Activated naive CD8-positive, alpha-beta T cell treated with anti-CD3 and anti-CD28 coated beads for 36 hours (primary cell): Measurements from ENCODE around the gene RFNG. TPM values are rescaled to one million over a fixed set of nuclear protein-coding genes. Genes with fewer than 3 reads are reported as not detected.

ENCODE experiments used
- DNase-seq: peaks from one replicate; pipeline ENCODE4 v3.0.0; 2021
- H3K27ac Mint-ChIP-seq: one replicate; pipeline ENCODE4 v1.8.0; 2022; ENCODE audit warnings: mild to moderate bottlenecking, moderate library complexity, mixed read lengths
- H3K27me3 Mint-ChIP-seq: one replicate; pipeline ENCODE4 v1.8.0; 2022; ENCODE audit warnings: mild to moderate bottlenecking, mixed read lengths
- H3K36me3 Mint-ChIP-seq: one replicate; pipeline ENCODE4 v1.8.0; 2021; ENCODE audit warnings: mild to moderate bottlenecking, mixed read lengths
- H3K4me1 Mint-ChIP-seq: one replicate; pipeline ENCODE4 v1.8.0; 2021; ENCODE audit warnings: mixed read lengths
- H3K4me3 Mint-ChIP-seq: one replicate; pipeline ENCODE4 v1.8.0; 2022; ENCODE audit warnings: mild to moderate bottlenecking, moderate library complexity, mixed read lengths
- H3K9me3 Mint-ChIP-seq: one replicate; pipeline ENCODE4 v1.8.0; 2022; ENCODE audit warnings: mixed read lengths
- total RNA-seq, 2 experiments: library from RNA; stranded (reverse); gene quantifications; one replicate each; pipeline ENCODE4 v1.2.3, GENCODE V29; 2021

The RFNG gene
- total RNA-seq, 2 experiments from 2014 or later: 13.9 to 14.5 TPM

DNA sequence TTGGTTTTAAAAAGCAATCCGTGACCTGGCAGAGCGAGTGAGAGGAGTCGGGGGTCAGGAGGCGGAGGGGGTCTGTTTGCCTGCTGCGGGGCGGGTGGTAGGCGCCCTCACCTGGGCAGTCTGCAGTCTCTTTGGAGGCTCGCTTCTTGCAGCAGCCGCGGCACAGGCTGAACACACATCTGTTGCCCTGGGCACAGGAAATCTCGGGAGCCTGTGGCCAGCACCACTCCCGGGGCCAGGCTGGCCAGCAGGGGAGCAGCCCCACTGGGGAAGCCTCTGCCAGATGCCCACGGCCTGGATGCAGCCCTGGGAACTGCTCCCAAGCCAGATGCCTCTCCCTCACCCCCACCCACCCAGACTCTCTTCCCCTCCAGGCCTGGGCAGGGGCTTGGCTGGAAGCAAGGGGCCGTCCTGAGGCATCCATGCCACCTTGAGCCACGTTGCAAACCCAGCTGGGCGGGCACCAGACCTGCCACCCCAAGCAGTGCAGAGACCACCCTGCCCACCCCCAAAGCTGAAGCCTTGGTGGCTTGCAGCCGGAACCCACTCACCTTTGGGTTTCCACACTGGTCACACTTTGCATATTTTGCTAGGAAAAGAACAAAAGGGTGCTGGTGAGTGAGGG, 6.7 kb upstream of the RFNG start:
- peak overlapping the region; percentile 46 for H3K27ac Mint-ChIP-seq

GRCh38 chr17:82056729-82057621, 5.4 kb upstream of the RFNG start:
- peaks cover 3% of the 10 kb centered on the region for H3K36me3 Mint-ChIP-seq
- DNase-seq: no peak
- H3K27ac Mint-ChIP-seq: no peak overlapping the region
- H3K9me3 Mint-ChIP-seq: no peaks in the 10 kb centered on the region
- H3K4me1 Mint-ChIP-seq: peaks cover 11% of the 10 kb centered on the region
- no peaks in the 10 kb centered on the region for H3K27me3 Mint-ChIP-seq
- H3K4me3 Mint-ChIP-seq: no peak overlapping the region

More for the DNA sequence above, 6.7 kb upstream of the RFNG start:
- Mint-ChIP-seq H3K4me3 (no peak overlapping the region), H3K27me3 (no peaks in the 10 kb centered on the region), H3K9me3 (no peaks in the 10 kb centered on the region), H3K36me3 (peaks cover 3% of the 10 kb centered on the region), H3K4me1 (peaks cover 4% of the 10 kb centered on the region)
- DNase-seq: no peak

DNA sequence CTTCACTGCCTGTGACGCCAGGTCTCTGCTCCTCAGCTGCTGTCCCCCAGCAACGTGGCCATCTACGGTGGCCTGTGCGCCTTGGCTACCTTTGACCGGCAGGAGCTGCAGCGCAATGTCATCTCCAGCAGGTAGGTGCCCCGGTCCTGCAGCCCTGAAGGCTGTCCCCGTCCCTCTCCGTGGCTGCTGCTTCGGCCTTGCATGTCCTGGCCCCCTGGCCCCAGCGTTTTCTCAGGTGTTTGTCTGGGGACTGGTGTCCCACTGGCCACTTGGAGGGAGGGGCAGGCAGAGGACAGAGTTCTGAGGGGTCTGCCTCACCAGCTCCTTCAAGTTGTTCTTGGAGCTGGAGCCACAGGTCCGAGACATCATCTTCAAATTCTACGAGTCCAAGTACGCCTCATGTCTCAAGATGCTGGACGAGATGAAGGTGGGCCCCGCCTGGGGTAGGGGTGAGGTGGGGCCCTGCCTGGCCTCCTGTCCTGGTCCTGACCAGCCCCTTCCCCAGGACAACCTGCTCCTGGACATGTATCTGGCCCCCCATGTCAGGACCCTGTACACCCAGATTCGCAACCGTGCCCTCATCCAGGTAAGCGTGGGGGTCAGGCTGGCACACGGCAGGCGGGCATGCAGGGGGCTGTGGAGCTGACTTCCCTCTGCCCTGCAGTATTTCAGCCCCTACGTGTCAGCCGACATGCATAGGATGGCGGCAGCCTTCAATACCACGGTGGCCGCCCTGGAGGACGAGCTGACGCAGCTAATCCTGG, 4.5 kb upstream of the RFNG start:
- H3K36me3 Mint-ChIP-seq: peaks cover 3% of the 10 kb centered on the region
- no peak overlapping the region for H3K4me3 Mint-ChIP-seq
- no peak for DNase-seq

DNA sequence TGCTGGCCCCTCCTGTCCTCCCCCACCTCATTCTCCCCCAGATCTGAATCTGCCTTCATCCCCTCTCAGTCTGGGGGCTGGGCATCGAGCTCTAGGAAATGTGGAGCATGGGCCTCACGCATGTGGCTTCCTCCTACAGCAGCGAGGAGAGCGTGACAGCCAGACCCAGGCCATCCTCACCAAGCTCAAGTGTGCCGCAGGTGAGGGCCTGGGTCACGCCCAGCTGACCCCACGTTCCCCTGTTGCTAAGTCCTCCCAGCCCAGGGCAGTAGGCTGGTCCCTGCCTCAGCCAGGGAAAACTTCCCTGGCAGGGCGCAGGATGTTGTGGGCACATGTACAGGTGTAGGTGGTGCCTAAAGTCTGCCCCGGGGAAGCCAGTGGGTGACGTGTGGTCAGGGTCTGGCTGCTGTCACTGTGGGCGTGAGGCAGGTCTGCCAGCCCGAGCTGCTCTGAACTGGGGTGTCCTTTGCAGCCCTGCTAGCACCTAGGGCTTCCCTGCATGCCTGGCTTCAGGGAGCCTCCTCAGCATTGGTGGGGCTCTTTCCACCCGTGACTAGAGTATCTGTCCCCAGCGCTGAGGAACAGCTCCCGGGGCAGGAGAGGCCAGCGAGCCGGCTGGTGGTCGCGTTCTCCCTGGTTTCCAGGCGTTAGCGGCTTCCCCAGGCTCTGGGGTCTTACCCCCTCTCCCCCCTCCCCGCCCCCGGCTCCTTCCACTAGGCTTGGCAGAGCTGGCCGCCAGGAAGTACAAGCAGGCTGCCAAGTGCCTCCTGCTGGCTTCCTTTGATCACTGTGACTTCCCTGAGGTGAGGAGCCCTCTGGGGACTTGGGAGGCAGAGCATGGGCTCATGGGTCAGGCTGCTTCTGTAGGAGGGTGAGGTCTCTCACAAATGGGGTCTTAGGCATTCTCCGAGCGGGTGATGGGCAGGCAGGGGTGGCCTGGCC, 3.7 kb upstream of the RFNG start:
- H3K27me3 Mint-ChIP-seq: no peaks in the 10 kb centered on the region
- H3K9me3 Mint-ChIP-seq: no peaks in the 10 kb centered on the region
- peaks cover 14% of the 10 kb centered on the region for H3K4me1 Mint-ChIP-seq
- no peak overlapping the region for H3K27ac Mint-ChIP-seq
- DNase-seq: no peak
- H3K4me3 Mint-ChIP-seq: no peak overlapping the region
- H3K36me3 Mint-ChIP-seq: peaks cover 3% of the 10 kb centered on the region

More for the DNA sequence above, 4.5 kb upstream of the RFNG start:
- Mint-ChIP-seq H3K9me3 (no peaks in the 10 kb centered on the region), H3K27ac (no peak overlapping the region), H3K27me3 (no peaks in the 10 kb centered on the region), H3K4me1 (peaks cover 11% of the 10 kb centered on the region)

DNA sequence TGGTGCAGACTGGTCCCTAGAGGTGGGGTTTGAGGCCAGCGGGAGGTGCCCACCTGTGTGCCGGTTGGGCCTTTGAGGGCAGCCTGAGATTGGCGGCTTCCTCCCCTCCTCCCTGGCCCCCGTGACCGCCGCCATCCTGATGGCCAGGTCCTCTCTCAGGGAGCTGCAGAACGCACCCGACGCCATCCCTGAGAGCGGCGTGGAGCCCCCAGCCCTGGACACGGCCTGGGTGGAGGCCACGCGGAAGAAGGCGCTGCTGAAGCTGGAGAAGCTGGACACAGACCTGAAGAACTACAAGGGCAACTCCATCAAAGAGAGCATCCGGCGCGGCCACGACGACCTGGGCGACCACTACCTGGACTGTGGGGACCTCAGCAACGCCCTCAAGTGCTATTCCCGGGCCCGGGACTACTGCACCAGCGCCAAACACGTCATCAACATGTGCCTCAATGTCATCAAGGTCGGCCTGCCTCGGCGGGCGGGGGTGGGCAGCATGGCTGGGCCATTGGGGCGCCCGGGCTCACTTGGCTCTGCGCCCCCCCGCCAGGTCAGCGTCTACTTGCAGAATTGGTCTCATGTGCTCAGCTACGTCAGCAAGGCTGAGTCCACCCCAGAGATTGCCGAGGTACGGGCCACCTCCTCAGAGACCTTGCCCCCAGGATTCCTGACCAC, 2.9 kb upstream of the RFNG start:
- peaks cover 14% of the 10 kb centered on the region for H3K4me1 Mint-ChIP-seq
- no peaks in the 10 kb centered on the region for H3K9me3 Mint-ChIP-seq
- no peak overlapping the region for H3K27ac Mint-ChIP-seq
- H3K4me3 Mint-ChIP-seq: no peak overlapping the region
- no peak for DNase-seq
- no peaks in the 10 kb centered on the region for H3K36me3 Mint-ChIP-seq
- H3K27me3 Mint-ChIP-seq: no peaks in the 10 kb centered on the region

DNA sequence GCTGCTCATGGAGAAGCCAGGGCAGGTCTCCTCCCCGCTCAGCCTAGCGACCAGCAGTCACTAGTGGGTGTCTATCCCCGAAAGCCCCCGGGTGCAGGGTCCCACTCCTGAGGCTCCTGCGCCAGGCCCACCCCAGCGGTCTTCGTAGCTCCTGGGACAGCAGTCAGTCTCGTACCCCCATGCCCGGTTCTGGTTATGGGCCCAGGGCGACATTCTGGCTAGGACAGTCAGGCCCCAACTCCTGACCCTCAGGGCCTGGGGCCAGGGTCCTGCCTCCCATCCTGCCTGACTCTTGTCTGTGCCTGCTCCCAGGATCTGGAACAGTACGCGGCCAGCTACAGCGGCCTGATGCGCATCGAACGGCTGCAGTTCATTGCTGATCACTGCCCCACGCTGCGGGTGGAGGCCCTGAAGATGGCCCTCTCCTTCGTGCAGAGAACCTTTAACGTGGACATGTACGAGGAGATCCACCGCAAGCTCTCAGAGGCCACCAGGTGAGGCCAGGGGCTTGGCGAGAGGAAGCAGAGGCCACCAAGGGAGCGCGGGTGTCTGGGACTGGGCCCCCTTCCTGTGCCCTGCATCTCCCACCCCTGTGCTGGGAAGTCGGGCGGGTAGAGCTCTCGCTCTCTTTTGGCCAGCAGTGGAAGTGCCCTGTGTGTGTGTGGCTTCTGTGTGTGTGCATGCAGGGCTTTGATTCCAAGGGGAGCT, 2.1 kb upstream of the RFNG start:
- Mint-ChIP-seq H3K9me3 (no peaks in the 10 kb centered on the region), H3K27me3 (no peaks in the 10 kb centered on the region), H3K4me1 (peaks cover 14% of the 10 kb centered on the region), H3K27ac (peak overlapping the region; percentile 63), H3K4me3 (peak overlapping the region; percentile 91), H3K36me3 (no peaks in the 10 kb centered on the region)
- no peak for DNase-seq

DNA sequence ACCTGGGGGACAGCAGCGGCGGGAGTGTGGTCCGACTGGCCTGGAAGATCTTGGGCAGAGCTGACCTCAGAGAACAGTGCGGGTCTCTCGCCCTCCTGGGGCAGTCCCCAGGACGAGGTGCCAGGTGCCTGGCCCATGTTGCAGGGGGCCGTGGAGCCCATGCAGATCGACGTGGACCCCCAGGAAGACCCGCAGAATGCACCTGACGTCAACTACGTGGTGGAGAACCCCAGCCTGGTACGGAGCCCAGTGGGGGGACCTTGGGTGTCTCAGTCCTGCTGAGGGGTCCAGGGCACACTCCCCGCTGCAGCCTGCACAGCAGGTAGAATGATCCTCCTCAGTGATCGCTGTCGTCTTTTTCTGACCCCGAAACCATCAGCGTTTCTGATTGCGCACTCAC, 1.5 kb upstream of the RFNG start:
- H3K36me3 Mint-ChIP-seq: no peaks in the 10 kb centered on the region
- H3K27ac Mint-ChIP-seq: no peak overlapping the region
- no peak for DNase-seq
- no peaks in the 10 kb centered on the region for H3K27me3 Mint-ChIP-seq
- peak overlapping the region; percentile 91 for H3K4me3 Mint-ChIP-seq
- peaks cover 14% of the 10 kb centered on the region for H3K4me1 Mint-ChIP-seq
- no peaks in the 10 kb centered on the region for H3K9me3 Mint-ChIP-seq

- H3K9me3 Mint-ChIP-seq: no peaks in the 10 kb centered on the region
- H3K27me3 Mint-ChIP-seq: no peaks in the 10 kb centered on the region
- H3K4me3 Mint-ChIP-seq: peak overlapping the region; percentile 91
- no peaks in the 10 kb centered on the region for H3K36me3 Mint-ChIP-seq
- peak overlapping the region; percentile 56 for H3K27ac Mint-ChIP-seq
- peaks cover 15% of the 10 kb centered on the region for H3K4me1 Mint-ChIP-seq
- DNase-seq: no peak
Measured at GRCh38 chr17:82052638-82053059, 1.0 kb upstream of the RFNG start.

- peak overlapping the region; percentile 47 for H3K27ac Mint-ChIP-seq
- H3K4me1 Mint-ChIP-seq: peaks cover 16% of the 10 kb centered on the region
- no peaks in the 10 kb centered on the region for H3K9me3 Mint-ChIP-seq
- H3K27me3 Mint-ChIP-seq: no peaks in the 10 kb centered on the region
- no peak for DNase-seq
- peak overlapping the region; percentile 82 for H3K4me3 Mint-ChIP-seq
- H3K36me3 Mint-ChIP-seq: no peaks in the 10 kb centered on the region
Measured at GRCh38 chr17:82050761-82051641, 610 bp downstream of the RFNG start.

- H3K4me1 Mint-ChIP-seq: peaks cover 16% of the 10 kb centered on the region
- peak overlapping the region; percentile 47 for H3K27ac Mint-ChIP-seq
- peak overlapping the region; percentile 82 for H3K4me3 Mint-ChIP-seq
- no peak for DNase-seq
- H3K27me3 Mint-ChIP-seq: no peaks in the 10 kb centered on the region
- H3K36me3 Mint-ChIP-seq: no peaks in the 10 kb centered on the region
- no peaks in the 10 kb centered on the region for H3K9me3 Mint-ChIP-seq
Measured at GRCh38 chr17:82050152-82050760, 1.4 kb downstream of the RFNG start.

GRCh38 chr17:82049521-82049971, 2.1 kb downstream of the RFNG start:
- Mint-ChIP-seq H3K27me3 (no peaks in the 10 kb centered on the region), H3K4me1 (peaks cover 14% of the 10 kb centered on the region), H3K9me3 (no peaks in the 10 kb centered on the region), H3K36me3 (no peaks in the 10 kb centered on the region), H3K4me3 (no peak overlapping the region), H3K27ac (no peak overlapping the region)
- no peak for DNase-seq

- no peak for DNase-seq
- Mint-ChIP-seq H3K4me1 (peaks cover 14% of the 10 kb centered on the region), H3K27ac (no peak overlapping the region), H3K27me3 (no peaks in the 10 kb centered on the region), H3K4me3 (no peak overlapping the region), H3K36me3 (no peaks in the 10 kb centered on the region), H3K9me3 (no peaks in the 10 kb centered on the region)
Measured at GRCh38 chr17:82049106-82049505, 2.5 kb downstream of the RFNG start.
